ENCODE results near the gene S100A8. TPM values are rescaled to one million over a fixed set of nuclear protein-coding genes. Genes with fewer than 3 reads are reported as not detected.

Gene S100A8
- total and polyA plus RNA-seq, 2 experiments from 2014 or later = not detected

- Histone ChIP-seq H3K27ac (no peak within 1 kb of the TSS), H3K79me2 (ENCODE audit: insufficient read depth) (no peaks in the 10 kb centered on the region), H2AFZ (no peak within 1 kb of the TSS), H3K4me3 (no peak within 1 kb of the TSS), H3K9me3 (ENCODE audit: low read depth) (no peaks in the 10 kb centered on the region), H3K27me3 (replicated peaks; ENCODE audit: insufficient read depth) (peaks cover 5% of the 10 kb centered on the region), H4K20me1 (ENCODE audit: insufficient read depth) (no peaks in the 10 kb centered on the region), H3K9me2 (ENCODE audit: insufficient read depth) (no peaks in the 10 kb centered on the region), H3K4me2 (ENCODE audit: unreplicated experiment) (no peak within 1 kb of the TSS), H3K4me1 (ENCODE audit: insufficient read depth) (no peaks in the 10 kb centered on the region), H3F3A (ENCODE audit: insufficient read depth) (no peaks in the 10 kb centered on the region), H3K36me3 (ENCODE audit: low read depth) (no peaks in the 10 kb centered on the region), H3K9ac (no peak within 1 kb of the TSS)
- DNase-seq = no peak
- 50 to 53% methylated on average over 11 of the region's 11 CpGs for WGBS, 2 experiments (ENCODE audit: low coverage in 1 of 2, low lambda C conversion rate in 2 of 2, missing lambda C conversion rate in 2 of 2)
- in situ Hi-C loops (cut with MboI) = loop anchor here (25.0 kb wide), 1 partner anchor 379 kb away; the partner anchor contains the start of gene INTS3
- TF ChIP-seq EZH2 (IDR thresholded peaks at IDR 0.05; ENCODE audit: insufficient read depth, poor library complexity, severe bottlenecking) (no peak), EZH2phosphoT487 (IDR thresholded peaks at IDR 0.05; ENCODE audit: insufficient read depth, low read depth) (no peak)
Measured at GRCh38 chr1:153357853-153358690, 32.8 kb downstream of the S100A8 start, which contains the start of gene S100A9. Gene S100A9, plus strand, starts transcription at chr1:153357854. Its CDS starts 430 bp downstream, at chr1:153358284.

GRCh38 chr1:153357076-153357852 is 33.6 kb downstream of the S100A8 start:
- Histone ChIP-seq H3K36me3 (ENCODE audit: low read depth) (no peaks in the 10 kb centered on the region), H3K9me2 (ENCODE audit: insufficient read depth) (no peaks in the 10 kb centered on the region), H2AFZ (no peak overlapping the region), H3K27ac (no peak overlapping the region), H3F3A (ENCODE audit: insufficient read depth) (no peaks in the 10 kb centered on the region), H3K79me2 (ENCODE audit: insufficient read depth) (no peaks in the 10 kb centered on the region), H3K9me3 (ENCODE audit: low read depth) (no peaks in the 10 kb centered on the region), H3K4me3 (no peak overlapping the region), H3K4me2 (ENCODE audit: unreplicated experiment) (no peak overlapping the region), H3K4me1 (ENCODE audit: insufficient read depth) (no peaks in the 10 kb centered on the region), H4K20me1 (ENCODE audit: insufficient read depth) (no peaks in the 10 kb centered on the region), H3K27me3 (replicated peaks; ENCODE audit: insufficient read depth) (no peaks in the 10 kb centered on the region; the same call in none of the 2 replicates), H3K9ac (no peak overlapping the region)
- in situ Hi-C loops (cut with MboI) = loop anchor here (25.0 kb wide), 1 partner anchor 380 kb away; the partner anchor contains the start of gene INTS3
- TF ChIP-seq EZH2 (IDR thresholded peaks at IDR 0.05; ENCODE audit: insufficient read depth, poor library complexity, severe bottlenecking) = no peak
- TF ChIP-seq EZH2phosphoT487 (IDR thresholded peaks at IDR 0.05; ENCODE audit: insufficient read depth, low read depth) = no peak
- DNase-seq = no peak
- WGBS, 2 experiments (ENCODE audit: low coverage in 1 of 2, low lambda C conversion rate in 2 of 2, missing lambda C conversion rate in 2 of 2) = 57 to 65% methylated on average over 10 of the region's 10 CpGs

DNA sequence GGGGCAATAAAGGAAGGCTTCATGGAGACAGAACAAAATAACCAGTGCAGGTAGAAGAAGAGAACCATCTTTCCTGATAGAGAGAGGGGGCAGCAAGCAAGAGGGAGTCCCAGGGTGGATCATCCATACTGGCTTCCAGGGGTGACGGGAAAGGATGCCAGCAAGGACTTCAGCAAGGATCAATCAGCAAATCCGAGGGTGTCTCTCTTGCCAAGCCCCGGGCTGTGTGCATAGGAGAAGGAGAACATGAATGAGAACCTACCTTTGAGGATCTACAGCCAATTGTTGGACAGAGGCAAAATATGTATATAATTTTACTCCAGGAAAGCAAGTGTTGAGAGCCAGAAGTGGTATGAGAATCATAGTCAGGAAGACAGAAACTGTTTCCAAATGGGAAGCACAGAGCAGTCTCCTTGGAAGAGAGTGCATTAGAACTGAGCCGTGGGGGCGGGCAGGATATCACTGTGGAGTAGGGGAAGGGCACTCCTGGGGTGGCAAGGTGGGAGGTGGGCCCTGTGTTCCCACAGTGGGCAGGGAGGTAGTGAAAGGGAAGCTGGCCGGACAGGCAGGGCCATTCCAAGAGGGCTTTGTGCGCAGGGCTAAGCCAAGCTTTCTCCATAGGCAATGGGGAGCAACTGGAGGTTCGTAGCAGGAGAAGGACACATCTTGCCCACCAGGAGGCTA is 34.3 kb downstream of the S100A8 start:
- no peaks in the 10 kb centered on the region for H3K9me2 ChIP-seq (ENCODE audit: insufficient read depth)
- no peaks in the 10 kb centered on the region for H4K20me1 ChIP-seq (ENCODE audit: insufficient read depth)
- H3K27me3 ChIP-seq (replicated peaks; ENCODE audit: insufficient read depth) = peaks cover 6% of the 10 kb centered on the region
- in situ Hi-C loops (cut with MboI) = loop anchor here (25.0 kb wide), 1 partner anchor 381 kb away; the partner anchor contains the start of gene INTS3
- H3F3A ChIP-seq (ENCODE audit: insufficient read depth) = no peaks in the 10 kb centered on the region
- no peak overlapping the region for H3K27ac ChIP-seq
- no peaks in the 10 kb centered on the region for H3K9me3 ChIP-seq (ENCODE audit: low read depth)
- no peaks in the 10 kb centered on the region for H3K79me2 ChIP-seq (ENCODE audit: insufficient read depth)
- H3K4me3 ChIP-seq = no peak overlapping the region
- TF ChIP-seq EZH2 (IDR thresholded peaks at IDR 0.05; ENCODE audit: insufficient read depth, poor library complexity, severe bottlenecking) = no peak
- TF ChIP-seq EZH2phosphoT487 (IDR thresholded peaks at IDR 0.05; ENCODE audit: insufficient read depth, low read depth) = no peak
- no peaks in the 10 kb centered on the region for H3K36me3 ChIP-seq (ENCODE audit: low read depth)
- H2AFZ ChIP-seq = no peak overlapping the region
- no peak for DNase-seq
- no peaks in the 10 kb centered on the region for H3K4me1 ChIP-seq (ENCODE audit: insufficient read depth)
- no peak overlapping the region for H3K4me2 ChIP-seq (ENCODE audit: unreplicated experiment)
- no peak overlapping the region for H3K9ac ChIP-seq
- 49 to 59% methylated on average over 7 to 8 of the region's 8 CpGs for WGBS, 2 experiments (ENCODE audit: low coverage in 1 of 2, low lambda C conversion rate in 2 of 2, missing lambda C conversion rate in 2 of 2)
